OCI-LY3 (cell line): ENCODE results near the gene SERINC5.

ENCODE experiments used
- EZH2phosphoT487 ChIP-seq: fragments of 200-600 bp; shearing (Covaris generic); IDR thresholded peaks from 2 replicates; pipeline ENCODE4 v1.6.1; 2018; ENCODE audit warnings: antibody characterized with exemption, mixed run types, low read depth
- TF ChIP-seq, protein P1 (sequence below): fragments of 200-600, 300-600 bp; sonication (generic); IDR thresholded peaks from 2 replicates; pipeline ENCODE4 v1.5.1; 2014; ENCODE audit warnings: antibody characterized with exemption, low read length, low read depth

DNA sequence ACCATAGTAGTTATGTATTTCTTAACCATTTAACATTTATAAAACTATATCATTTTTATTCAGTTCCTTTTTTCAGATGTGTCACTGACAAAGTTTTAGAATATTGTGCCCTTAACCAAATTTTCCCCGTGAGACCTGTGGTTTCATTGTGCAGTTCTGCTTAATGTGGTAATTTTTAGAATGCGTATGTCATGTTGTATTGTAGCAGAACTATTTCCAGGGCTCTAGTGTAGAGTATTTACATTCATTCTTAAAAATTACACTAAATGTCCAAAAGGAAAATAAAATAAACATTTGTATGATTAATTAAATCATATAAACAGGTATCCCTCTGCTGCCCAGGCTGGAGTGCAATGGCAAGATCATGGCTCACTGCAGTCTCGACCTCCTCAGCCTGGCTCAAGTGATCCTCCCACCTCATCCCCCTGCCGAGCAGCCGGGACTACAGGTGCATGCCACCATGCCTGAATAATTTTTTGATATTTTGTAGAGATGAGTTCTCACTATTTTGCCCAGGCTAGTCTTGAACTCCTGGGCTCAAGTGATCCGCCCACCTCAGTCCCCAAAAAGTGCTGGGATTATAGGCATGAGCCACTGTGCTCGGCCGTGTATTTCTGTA is 15.4 kb downstream of the SERINC5 start:
- TF ChIP-seq, protein P1, sequence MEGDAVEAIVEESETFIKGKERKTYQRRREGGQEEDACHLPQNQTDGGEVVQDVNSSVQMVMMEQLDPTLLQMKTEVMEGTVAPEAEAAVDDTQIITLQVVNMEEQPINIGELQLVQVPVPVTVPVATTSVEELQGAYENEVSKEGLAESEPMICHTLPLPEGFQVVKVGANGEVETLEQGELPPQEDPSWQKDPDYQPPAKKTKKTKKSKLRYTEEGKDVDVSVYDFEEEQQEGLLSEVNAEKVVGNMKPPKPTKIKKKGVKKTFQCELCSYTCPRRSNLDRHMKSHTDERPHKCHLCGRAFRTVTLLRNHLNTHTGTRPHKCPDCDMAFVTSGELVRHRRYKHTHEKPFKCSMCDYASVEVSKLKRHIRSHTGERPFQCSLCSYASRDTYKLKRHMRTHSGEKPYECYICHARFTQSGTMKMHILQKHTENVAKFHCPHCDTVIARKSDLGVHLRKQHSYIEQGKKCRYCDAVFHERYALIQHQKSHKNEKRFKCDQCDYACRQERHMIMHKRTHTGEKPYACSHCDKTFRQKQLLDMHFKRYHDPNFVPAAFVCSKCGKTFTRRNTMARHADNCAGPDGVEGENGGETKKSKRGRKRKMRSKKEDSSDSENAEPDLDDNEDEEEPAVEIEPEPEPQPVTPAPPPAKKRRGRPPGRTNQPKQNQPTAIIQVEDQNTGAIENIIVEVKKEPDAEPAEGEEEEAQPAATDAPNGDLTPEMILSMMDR: no peak
- no peak for TF ChIP-seq EZH2phosphoT487
